Activated naive CD4-positive, alpha-beta T cell treated with anti-CD3 and anti-CD28 coated beads, Interleukin-2, amount 50 U/mL, for 24 hours (primary cell): ENCODE results near the gene CCL17.

Experiments
- H3K27ac Mint-ChIP-seq: one replicate; pipeline ENCODE4 v1.8.0; 2021; ENCODE audit warnings: mild to moderate bottlenecking, mixed read lengths
- H3K27me3 Mint-ChIP-seq: one replicate; pipeline ENCODE4 v1.8.0; 2021; ENCODE audit warnings: mixed read lengths
- H3K36me3 Mint-ChIP-seq: one replicate; pipeline ENCODE4 v1.8.0; 2021; ENCODE audit warnings: mixed read lengths
- H3K4me1 Mint-ChIP-seq: one replicate; pipeline ENCODE4 v1.8.0; 2021; ENCODE audit warnings: mixed read lengths
- H3K4me3 Mint-ChIP-seq: one replicate; pipeline ENCODE4 v1.8.0; 2021; ENCODE audit warnings: mild to moderate bottlenecking, mixed read lengths
- H3K9me3 Mint-ChIP-seq: one replicate; pipeline ENCODE4 v1.8.0; 2021; ENCODE audit warnings: mixed read lengths

Gene CCL17

DNA sequence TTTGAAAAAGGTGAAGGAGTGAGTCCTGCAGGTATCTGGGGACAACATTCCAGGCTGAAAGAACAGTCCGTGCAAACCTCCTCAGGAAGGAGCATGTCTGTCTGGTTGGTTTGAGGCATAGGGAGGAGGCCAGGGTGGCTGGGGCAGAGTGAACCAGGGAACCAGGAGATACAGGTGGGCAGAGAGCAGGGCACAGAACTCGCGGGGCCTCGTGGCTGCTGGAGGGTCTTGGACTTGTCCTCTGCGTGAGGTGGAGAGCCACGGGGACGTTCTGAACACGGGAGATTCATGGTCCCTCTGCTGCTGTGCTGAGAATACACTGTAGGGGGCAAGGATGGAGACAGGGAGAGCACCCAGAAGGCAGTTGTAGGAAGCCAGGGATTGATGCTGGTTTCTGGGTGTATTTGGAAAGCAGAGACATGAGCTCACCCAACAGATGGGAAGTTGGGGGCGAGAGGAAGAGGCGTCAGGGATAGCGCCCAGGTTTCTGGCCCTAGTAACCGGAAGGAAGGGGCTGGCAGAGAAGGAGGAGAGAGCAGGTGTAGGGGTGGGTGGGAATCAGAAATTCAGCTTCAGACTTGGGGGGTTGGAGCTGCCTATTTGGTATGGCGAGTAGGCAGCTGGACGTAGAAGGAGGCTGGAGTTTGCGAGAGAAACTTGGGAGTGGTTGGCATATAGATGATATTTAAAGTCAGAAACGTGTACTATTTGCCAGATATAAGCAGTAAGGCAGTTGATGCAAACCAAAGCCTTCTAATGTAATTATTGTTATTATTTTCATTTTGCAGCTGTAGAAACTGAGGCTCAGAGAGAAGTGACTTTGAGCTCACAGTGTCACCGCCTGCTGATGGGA, at the start of gene CCL17:
Gene CCL17 (plus strand): TSS at position 803 of the 853 bp plus-strand sequence. CDS start 9,166 bp downstream, outside the sequence.
- Mint-ChIP-seq H3K9me3 (no peaks in the 10 kb centered on the region), H3K27me3 (no peaks in the 10 kb centered on the region), H3K4me1 (no peaks in the 10 kb centered on the region), H3K4me3 (no peak within 1 kb of the TSS), H3K27ac (peak within 1 kb of the TSS; percentile 8), H3K36me3 (no peaks in the 10 kb centered on the region)

DNA sequence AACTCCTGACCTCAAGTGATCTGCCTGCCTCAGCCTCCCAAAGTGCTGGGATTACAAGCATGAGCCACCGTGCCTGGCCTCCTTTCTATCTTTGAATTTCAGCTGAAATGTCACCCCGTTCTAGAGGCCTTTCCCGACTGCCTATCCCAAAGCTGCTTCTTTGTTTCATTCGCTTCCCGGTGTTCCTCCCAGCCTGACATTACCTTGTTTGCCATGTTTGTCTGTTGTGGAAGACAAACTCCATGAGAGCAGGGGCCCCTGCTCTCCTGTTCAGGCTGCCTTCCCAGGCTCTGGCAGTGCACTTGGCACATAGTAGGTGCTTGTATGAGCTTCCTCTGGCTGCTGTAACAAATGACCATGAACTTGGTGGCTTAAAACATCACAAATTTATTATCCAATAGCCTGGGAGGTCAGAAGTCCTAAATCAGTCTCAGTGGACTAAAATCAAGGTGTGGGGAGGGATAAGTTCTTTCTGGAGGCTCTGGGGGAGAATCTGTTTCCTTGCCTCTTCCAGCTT, 48.6 kb upstream of the CCL17 start:
- Mint-ChIP-seq H3K36me3 (no peaks in the 10 kb centered on the region), H3K9me3 (no peaks in the 10 kb centered on the region), H3K27ac (no peak overlapping the region), H3K27me3 (peaks cover 3% of the 10 kb centered on the region), H3K4me3 (no peak overlapping the region), H3K4me1 (no peaks in the 10 kb centered on the region)

DNA sequence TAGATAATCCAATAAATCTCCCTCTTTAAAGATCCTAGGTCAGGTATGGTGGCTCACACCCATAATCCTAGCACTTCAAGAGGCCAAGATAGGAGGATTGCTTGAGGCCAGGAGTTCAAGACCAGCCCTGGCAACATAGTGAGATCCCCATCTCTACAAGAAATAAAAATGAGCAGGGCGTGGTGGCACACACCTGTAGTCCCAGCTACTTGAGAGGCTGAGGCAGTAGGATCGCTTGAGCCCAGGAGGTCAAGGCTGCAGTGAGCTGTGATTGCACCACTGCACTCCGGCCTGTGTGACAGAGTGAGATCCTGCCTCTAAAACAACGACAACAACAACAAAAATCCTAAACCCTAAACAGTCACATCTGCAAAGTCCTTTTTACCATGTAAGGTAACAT, 48.0 kb upstream of the CCL17 start:
- Mint-ChIP-seq H3K4me3 (no peak overlapping the region), H3K4me1 (no peaks in the 10 kb centered on the region), H3K27ac (no peak overlapping the region), H3K36me3 (no peaks in the 10 kb centered on the region), H3K27me3 (peaks cover 3% of the 10 kb centered on the region), H3K9me3 (no peaks in the 10 kb centered on the region)

- H3K4me3 Mint-ChIP-seq: no peak overlapping the region
- no peaks in the 10 kb centered on the region for H3K4me1 Mint-ChIP-seq
- peak overlapping the region; percentile 72 for H3K27ac Mint-ChIP-seq
- H3K27me3 Mint-ChIP-seq: no peaks in the 10 kb centered on the region
- H3K9me3 Mint-ChIP-seq: no peaks in the 10 kb centered on the region
- no peaks in the 10 kb centered on the region for H3K36me3 Mint-ChIP-seq
Measured at GRCh38 chr16:57357330-57358085, 47.1 kb upstream of the CCL17 start.

DNA sequence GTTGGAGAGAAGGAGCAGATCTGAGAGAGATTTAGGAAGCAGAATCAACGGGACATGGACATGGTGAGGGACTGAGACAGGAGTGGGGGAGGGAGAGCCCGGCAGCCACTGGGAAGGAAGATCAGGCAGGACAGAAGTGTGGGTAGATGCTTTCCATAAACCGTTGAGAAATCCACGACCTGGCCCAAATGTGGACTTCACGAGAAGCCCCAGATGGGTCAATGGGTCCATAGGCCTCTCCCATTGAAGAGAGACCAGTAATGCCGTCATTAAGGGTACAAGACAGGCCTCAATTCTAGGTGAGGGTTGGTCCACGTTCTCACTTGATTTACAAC, 46.5 kb upstream of the CCL17 start:
- no peak overlapping the region for H3K4me3 Mint-ChIP-seq
- no peaks in the 10 kb centered on the region for H3K9me3 Mint-ChIP-seq
- H3K36me3 Mint-ChIP-seq: no peaks in the 10 kb centered on the region
- no peaks in the 10 kb centered on the region for H3K27me3 Mint-ChIP-seq
- peak overlapping the region; percentile 72 for H3K27ac Mint-ChIP-seq
- no peaks in the 10 kb centered on the region for H3K4me1 Mint-ChIP-seq

GRCh38 chr16:57358527-57359095, 46.0 kb upstream of the CCL17 start, which contains the start of gene CCL22:
Gene CCL22 (plus strand): TSS chr16:57358783. CDS start chr16:57358817, 34 bp downstream.
- Mint-ChIP-seq H3K27me3 (no peaks in the 10 kb centered on the region), H3K4me3 (no peak within 1 kb of the TSS), H3K4me1 (no peaks in the 10 kb centered on the region), H3K9me3 (no peaks in the 10 kb centered on the region), H3K36me3 (no peaks in the 10 kb centered on the region), H3K27ac (peak within 1 kb of the TSS; percentile 72)

DNA sequence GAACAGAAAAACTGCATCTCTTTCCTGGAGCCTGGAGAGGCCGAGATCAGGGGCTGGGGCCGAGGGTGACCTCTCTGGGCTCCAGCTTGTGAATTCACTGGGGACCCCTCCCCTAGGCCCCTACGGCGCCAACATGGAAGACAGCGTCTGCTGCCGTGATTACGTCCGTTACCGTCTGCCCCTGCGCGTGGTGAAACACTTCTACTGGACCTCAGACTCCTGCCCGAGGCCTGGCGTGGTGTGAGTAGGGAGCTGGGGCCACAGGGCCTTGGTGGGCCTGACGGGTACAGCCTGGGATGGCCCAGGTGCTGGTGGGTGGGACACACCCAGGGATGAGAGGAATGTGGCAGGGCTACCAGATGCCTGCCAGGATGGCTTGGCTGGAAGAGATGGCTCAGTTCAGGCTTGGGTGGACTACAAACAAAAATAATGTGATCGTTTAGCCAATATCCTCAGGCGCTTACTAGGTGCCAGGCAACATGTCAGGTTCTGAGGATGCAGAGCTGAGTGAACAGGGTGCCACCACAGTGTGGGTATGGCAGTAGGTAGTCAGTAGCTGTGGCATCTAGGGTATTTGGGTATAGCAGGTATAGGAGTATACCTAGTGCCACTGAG, 44.1 kb upstream of the CCL17 start:
- H3K27ac Mint-ChIP-seq: no peak overlapping the region
- no peaks in the 10 kb centered on the region for H3K36me3 Mint-ChIP-seq
- H3K9me3 Mint-ChIP-seq: no peaks in the 10 kb centered on the region
- no peaks in the 10 kb centered on the region for H3K27me3 Mint-ChIP-seq
- no peak overlapping the region for H3K4me3 Mint-ChIP-seq
- no peaks in the 10 kb centered on the region for H3K4me1 Mint-ChIP-seq

DNA sequence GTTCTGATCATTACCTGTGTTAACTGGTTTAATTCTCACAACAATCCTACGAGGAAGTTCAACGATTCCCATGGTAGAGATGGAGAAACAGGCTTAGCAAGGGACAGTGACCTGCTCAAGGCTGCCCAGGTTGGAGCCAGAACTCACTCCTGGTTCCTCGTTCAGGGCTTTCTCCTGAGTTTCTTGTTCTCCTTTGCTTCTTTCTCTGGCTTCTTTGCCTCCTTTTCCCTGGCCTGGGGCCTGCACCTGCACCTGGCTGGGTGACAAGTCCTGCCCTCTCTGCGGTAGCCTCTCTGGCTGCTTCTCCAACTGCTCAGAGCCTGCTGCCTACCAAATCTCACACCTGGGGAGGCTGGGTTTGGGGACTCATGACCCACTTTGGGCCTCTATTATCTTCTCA, 43.2 kb upstream of the CCL17 start:
- no peaks in the 10 kb centered on the region for H3K36me3 Mint-ChIP-seq
- H3K27ac Mint-ChIP-seq: no peak overlapping the region
- H3K4me3 Mint-ChIP-seq: no peak overlapping the region
- no peaks in the 10 kb centered on the region for H3K9me3 Mint-ChIP-seq
- no peaks in the 10 kb centered on the region for H3K4me1 Mint-ChIP-seq
- H3K27me3 Mint-ChIP-seq: no peaks in the 10 kb centered on the region

- no peak overlapping the region for H3K27ac Mint-ChIP-seq
- H3K9me3 Mint-ChIP-seq: no peaks in the 10 kb centered on the region
- no peaks in the 10 kb centered on the region for H3K4me1 Mint-ChIP-seq
- peaks cover 4% of the 10 kb centered on the region for H3K27me3 Mint-ChIP-seq
- H3K36me3 Mint-ChIP-seq: no peaks in the 10 kb centered on the region
- no peak overlapping the region for H3K4me3 Mint-ChIP-seq
Measured at GRCh38 chr16:57364143-57364542, 40.4 kb upstream of the CCL17 start.

- Mint-ChIP-seq H3K9me3 (no peaks in the 10 kb centered on the region), H3K27me3 (peaks cover 4% of the 10 kb centered on the region), H3K36me3 (no peaks in the 10 kb centered on the region), H3K27ac (no peak overlapping the region), H3K4me1 (no peaks in the 10 kb centered on the region), H3K4me3 (no peak overlapping the region)
Measured at GRCh38 chr16:57366544-57367040, 38.0 kb upstream of the CCL17 start.

DNA sequence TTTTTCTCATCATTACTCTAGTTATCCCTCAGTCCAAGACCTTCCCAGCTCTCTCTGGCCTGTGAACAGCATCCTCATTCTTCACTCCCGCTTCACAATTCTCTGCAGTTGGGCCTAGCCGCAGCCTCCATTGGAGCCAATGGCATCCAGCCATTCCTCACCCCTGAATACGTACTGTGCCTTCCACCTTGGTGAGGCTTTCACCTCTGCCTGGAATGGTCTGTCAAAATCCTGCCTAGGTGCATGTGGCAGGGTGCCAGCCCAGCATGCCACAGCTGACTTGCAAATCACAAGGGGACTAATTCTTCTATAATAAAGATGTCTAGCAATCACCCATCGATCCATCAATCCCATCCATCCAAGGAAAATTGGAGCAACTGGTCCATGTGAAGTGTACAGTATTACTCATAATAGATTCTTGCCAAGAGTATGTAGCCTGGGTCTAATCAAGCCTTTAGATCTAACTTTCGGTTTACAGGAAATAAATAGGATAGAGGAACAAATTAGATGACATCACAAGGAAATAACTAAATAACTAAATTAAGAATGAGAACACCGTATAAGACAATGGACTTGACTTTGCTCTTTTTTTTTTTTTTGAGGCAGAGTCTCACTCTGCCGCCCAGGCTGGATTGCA, 37.3 kb upstream of the CCL17 start:
- H3K27me3 Mint-ChIP-seq: peaks cover 4% of the 10 kb centered on the region
- no peaks in the 10 kb centered on the region for H3K4me1 Mint-ChIP-seq
- H3K27ac Mint-ChIP-seq: no peak overlapping the region
- no peaks in the 10 kb centered on the region for H3K9me3 Mint-ChIP-seq
- H3K4me3 Mint-ChIP-seq: no peak overlapping the region
- no peaks in the 10 kb centered on the region for H3K36me3 Mint-ChIP-seq

GRCh38 chr16:57371494-57372371, 32.8 kb upstream of the CCL17 start:
- Mint-ChIP-seq H3K9me3 (no peaks in the 10 kb centered on the region), H3K36me3 (no peaks in the 10 kb centered on the region), H3K4me1 (no peaks in the 10 kb centered on the region), H3K27me3 (peaks cover 5% of the 10 kb centered on the region), H3K27ac (no peak overlapping the region), H3K4me3 (no peak overlapping the region)

DNA sequence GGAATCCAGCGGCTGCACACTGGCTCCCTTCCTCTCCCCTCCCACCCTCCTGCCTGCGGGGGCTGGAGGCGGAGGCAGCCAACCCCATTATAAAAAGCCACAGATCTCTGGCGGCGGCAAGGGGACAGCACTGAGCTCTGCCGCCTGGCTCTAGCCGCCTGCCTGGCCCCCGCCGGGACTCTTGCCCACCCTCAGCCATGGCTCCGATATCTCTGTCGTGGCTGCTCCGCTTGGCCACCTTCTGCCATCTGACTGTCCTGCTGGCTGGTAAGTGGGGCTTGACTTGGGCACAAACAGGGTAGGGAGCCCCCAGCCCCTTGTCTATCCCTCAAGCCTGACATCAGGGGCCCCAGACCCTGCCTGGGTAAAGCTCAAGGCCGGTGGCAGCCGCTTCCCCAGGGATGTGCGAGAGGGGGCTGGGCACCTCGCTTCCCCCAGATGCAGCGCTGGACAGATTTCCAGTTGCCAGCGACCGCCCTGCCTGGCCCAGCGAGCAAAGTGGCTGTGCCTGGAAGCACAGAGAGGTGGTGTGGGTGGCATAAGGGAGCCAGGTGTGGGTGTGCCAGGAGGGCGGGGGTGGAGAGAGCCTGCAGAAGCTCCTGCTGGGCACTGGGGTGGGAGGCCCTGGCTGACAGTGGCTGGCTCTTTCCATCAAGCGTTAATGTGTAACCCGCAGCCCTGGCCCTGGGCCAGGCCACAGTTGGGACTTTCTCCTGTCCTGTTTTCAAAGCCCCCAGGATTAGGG, 32.0 kb upstream of the CCL17 start, which contains the start of gene CX3CL1:
Gene CX3CL1 (plus strand): TSS at position 119 of the 745 bp plus-strand sequence. CDS start 79 bp downstream, at position 198.
- H3K36me3 Mint-ChIP-seq: no peaks in the 10 kb centered on the region
- H3K4me1 Mint-ChIP-seq: peaks cover 4% of the 10 kb centered on the region
- H3K4me3 Mint-ChIP-seq: no peak within 1 kb of the TSS
- H3K9me3 Mint-ChIP-seq: no peaks in the 10 kb centered on the region
- H3K27ac Mint-ChIP-seq: no peak within 1 kb of the TSS
- peaks cover 2% of the 10 kb centered on the region for H3K27me3 Mint-ChIP-seq
